ENCODE data around the gene CGREF1.

DNA sequence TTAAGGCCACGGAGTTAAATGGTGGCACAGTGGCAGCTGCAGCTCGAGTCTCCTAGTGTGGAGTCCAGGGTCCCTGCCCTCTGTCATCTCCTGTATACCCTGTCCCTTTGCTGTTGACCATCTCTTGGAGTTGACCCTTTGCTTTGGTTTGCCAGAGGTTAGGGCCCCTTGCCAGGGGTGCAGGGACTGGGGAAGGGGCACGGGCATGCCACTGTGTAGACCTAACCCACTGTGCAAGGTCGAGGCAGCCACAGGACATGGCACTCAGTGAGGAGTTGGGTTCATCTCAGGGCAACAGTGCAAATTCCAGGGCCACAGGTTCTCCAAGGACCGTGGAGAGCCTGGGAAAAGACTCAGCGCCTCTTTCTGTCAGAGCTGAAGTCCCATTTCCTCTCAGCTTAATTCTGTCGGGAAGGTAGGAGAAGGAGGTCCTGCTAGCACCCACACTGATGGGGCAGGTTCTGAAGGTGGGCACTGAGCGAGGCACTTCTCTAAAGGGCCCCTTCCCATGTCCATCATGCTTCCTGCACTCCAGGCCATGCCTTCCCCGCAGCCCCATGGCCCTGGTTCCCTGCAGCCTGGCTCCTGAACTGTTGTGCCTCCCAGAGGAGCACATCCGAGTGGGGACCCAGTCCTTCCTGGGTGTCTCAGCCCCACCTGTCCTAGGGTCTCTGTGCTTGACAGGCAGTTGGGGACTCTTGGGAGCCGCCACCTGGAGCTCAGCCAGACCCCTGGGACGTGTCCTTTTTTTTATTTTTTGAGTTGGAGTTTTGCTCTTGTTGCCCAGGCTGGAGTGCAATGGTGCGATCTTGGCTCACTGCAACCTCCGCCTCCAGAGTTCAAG, 29.6 kb downstream of the CGREF1 start:
- TF ChIP-seq, protein P1, sequence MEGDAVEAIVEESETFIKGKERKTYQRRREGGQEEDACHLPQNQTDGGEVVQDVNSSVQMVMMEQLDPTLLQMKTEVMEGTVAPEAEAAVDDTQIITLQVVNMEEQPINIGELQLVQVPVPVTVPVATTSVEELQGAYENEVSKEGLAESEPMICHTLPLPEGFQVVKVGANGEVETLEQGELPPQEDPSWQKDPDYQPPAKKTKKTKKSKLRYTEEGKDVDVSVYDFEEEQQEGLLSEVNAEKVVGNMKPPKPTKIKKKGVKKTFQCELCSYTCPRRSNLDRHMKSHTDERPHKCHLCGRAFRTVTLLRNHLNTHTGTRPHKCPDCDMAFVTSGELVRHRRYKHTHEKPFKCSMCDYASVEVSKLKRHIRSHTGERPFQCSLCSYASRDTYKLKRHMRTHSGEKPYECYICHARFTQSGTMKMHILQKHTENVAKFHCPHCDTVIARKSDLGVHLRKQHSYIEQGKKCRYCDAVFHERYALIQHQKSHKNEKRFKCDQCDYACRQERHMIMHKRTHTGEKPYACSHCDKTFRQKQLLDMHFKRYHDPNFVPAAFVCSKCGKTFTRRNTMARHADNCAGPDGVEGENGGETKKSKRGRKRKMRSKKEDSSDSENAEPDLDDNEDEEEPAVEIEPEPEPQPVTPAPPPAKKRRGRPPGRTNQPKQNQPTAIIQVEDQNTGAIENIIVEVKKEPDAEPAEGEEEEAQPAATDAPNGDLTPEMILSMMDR (IDR thresholded peaks at IDR 0.05): no peak
- no peak for TF ChIP-seq POLR2A (IDR thresholded peaks at IDR 0.05)

Data from esophagus squamous epithelium (tissue), 4 donors.